Suprapubic skin (tissue), 4 donors: ENCODE measurements around the gene YES1. TPM values are rescaled to one million over a fixed set of nuclear protein-coding genes. Genes with fewer than 3 reads are reported as not detected.

Experiments used
- DNase-seq, 2 donors: peaks; one replicate each; pipeline ENCODE4 v3.0.0-alpha.2; 2019; ENCODE audit warnings: low spot score in 2 of 2
- H3K27ac ChIP-seq: fragments of 200-600 bp; sonication (generic); one replicate; pipeline ENCODE4 v1.5.1; 2019
- H3K27me3 ChIP-seq: fragments of 200-600 bp; sonication (generic); one replicate; pipeline ENCODE4 v1.5.1; 2019
- H3K36me3 ChIP-seq: fragments of 200-600 bp; sonication (generic); one replicate; pipeline ENCODE4 v1.5.1; 2019
- H3K4me1 ChIP-seq: fragments of 200-600 bp; sonication (generic); one replicate; pipeline ENCODE4 v1.5.1; 2019
- H3K4me3 ChIP-seq: fragments of 200-600 bp; sonication (generic); one replicate; pipeline ENCODE4 v1.5.1; 2019; ENCODE audit warnings: mild to moderate bottlenecking
- H3K9me3 ChIP-seq: fragments of 200-600 bp; sonication (generic); one replicate; pipeline ENCODE4 v1.5.1; 2019
- EP300 ChIP-seq: sonication (generic); formaldehyde crosslinking; IDR thresholded peaks from one replicate; pipeline ENCODE4 v1.6.1; 2017; ENCODE audit warnings: antibody characterized with exemption
- POLR2A ChIP-seq, 2 donors: fragments of 450-650 bp; IDR thresholded peaks; one replicate each; pipeline ENCODE4 v1.6.1; 2017; ENCODE audit warnings: antibody characterized with exemption in 2 of 2, mild to moderate bottlenecking in 2 of 2, moderate library complexity in 2 of 2
- POLR2AphosphoS5 ChIP-seq, 3 donors: sonication (generic); formaldehyde crosslinking; IDR thresholded peaks; one replicate each; pipeline ENCODE4 v1.6.1; 2017; ENCODE audit warnings: antibody characterized with exemption in 3 of 3
- WGBS: methylation state at CpG from one replicate; pipeline ENCODE4 v1.1.5; 2018; 5-methylcytosine and 5-hydroxymethylcytosine counted together
- total RNA-seq, 4 donors: library from RNA; depleted of rRNA; stranded (reverse); fragments of >200 nt; gene quantifications; one replicate each; pipeline ENCODE4 v1.1.0, GENCODE V29; 2016
- TF ChIP-seq, protein P1 (sequence below), 2 donors: fragments of 200-600 bp in 1 of 2; fragments of 450-650 bp in 1 of 2; sonication (generic) in 1 of 2; IDR thresholded peaks; one replicate each; pipeline ENCODE4 v1.5.1; 2016 to 2019; ENCODE audit warnings: antibody characterized with exemption in 2 of 2, mild to moderate bottlenecking in 1 of 2, moderate library complexity in 1 of 2

Gene YES1
- total RNA-seq, 4 donors from 2014 or later = 98.6 to 102 (median 100) TPM

DNA sequence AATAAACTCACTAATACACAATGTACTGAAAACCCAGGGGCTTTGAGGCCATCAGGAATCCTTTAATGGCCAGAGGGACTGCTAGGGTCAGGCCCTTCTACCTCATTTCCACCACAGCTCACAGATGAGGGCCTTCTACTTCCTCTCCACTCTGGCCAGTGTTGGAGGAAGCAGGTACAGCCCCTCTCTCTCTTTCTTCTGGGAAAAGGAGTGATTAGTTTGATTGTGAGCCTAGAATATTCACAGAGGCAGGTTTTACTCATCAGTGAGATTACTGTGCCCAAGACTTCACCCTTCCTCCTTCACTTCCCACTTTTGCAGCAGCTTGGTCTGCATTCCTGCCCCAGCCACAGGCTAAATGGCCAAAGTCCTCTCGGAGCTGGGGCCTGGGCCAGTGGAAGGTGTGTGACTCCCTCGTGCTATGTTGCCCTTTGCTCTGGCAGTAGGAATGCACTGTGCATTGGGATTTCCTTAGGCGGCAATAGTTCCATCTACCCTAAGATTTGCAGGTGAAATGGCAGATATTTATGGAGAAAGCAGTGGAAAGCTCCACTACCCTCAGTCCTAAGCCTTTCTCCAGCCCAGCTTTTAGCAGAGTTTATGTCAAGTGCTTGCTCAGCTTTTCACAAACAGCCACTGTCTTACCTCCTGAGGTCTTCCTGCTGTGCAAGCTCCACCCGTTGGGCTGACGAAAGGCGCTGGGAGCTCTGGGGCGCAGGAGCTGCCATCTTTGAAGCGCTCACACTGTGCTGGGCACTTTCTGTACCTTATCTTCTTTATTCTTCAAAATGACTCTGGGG is 36.2 kb upstream of the YES1 start:
- no peak overlapping the region for H3K27ac ChIP-seq
- no peak for DNase-seq

DNA sequence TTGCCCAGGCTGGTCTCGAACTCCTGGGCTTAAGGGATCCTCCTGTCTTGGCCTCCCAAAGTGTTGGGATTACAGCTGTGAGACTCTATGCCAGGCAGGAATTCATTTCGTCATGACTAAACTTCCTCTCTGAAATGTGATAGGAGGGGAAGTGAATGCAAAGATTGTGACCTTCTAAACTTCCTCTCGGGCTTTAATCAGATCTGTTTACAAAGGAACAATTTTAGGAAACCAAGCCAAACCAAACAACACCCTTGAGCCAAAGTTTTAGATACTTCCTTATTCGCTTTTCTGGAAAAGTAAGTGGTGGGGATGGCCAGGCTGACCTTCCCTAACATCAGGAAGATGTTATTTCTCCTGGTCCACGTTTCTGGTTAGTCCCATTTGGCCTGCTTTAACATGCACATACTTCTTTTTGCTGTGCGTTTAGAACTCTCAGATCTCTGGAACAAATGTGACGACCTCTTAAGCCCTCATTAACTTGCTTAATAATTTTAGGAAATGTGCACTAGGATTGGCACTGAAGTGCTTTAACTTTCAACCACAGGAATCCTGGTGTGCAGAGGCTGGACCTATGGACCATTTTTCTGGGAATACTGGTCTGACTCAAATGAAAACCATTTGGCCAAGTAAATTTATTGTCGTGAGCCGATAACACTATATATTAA is 33.2 kb upstream of the YES1 start:
- no peak overlapping the region for H3K27ac ChIP-seq
- TF ChIP-seq EP300 (no peak), POLR2AphosphoS5 (IDR thresholded peaks at IDR 0.05) (no peak), POLR2A (IDR thresholded peaks at IDR 0.05) (no peak)
- TF ChIP-seq, protein P1, sequence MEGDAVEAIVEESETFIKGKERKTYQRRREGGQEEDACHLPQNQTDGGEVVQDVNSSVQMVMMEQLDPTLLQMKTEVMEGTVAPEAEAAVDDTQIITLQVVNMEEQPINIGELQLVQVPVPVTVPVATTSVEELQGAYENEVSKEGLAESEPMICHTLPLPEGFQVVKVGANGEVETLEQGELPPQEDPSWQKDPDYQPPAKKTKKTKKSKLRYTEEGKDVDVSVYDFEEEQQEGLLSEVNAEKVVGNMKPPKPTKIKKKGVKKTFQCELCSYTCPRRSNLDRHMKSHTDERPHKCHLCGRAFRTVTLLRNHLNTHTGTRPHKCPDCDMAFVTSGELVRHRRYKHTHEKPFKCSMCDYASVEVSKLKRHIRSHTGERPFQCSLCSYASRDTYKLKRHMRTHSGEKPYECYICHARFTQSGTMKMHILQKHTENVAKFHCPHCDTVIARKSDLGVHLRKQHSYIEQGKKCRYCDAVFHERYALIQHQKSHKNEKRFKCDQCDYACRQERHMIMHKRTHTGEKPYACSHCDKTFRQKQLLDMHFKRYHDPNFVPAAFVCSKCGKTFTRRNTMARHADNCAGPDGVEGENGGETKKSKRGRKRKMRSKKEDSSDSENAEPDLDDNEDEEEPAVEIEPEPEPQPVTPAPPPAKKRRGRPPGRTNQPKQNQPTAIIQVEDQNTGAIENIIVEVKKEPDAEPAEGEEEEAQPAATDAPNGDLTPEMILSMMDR (IDR thresholded peaks at IDR 0.05) = no peak

More for the DNA sequence above, 36.2 kb upstream of the YES1 start:
- H3K9me3 ChIP-seq = no peaks in the 10 kb centered on the region
- no peak for TF ChIP-seq POLR2AphosphoS5 (IDR thresholded peaks at IDR 0.05)
- no peak for TF ChIP-seq POLR2A (IDR thresholded peaks at IDR 0.05)
- no peak for TF ChIP-seq EP300
- TF ChIP-seq, protein P1 (IDR thresholded peaks at IDR 0.05) = no peak
- no peaks in the 10 kb centered on the region for H3K36me3 ChIP-seq
- WGBS = 87% methylated on average over 6 of the region's 8 CpGs
- no peaks in the 10 kb centered on the region for H3K27me3 ChIP-seq
- H3K4me3 ChIP-seq = no peak overlapping the region
- H3K4me1 ChIP-seq = no peaks in the 10 kb centered on the region

DNA sequence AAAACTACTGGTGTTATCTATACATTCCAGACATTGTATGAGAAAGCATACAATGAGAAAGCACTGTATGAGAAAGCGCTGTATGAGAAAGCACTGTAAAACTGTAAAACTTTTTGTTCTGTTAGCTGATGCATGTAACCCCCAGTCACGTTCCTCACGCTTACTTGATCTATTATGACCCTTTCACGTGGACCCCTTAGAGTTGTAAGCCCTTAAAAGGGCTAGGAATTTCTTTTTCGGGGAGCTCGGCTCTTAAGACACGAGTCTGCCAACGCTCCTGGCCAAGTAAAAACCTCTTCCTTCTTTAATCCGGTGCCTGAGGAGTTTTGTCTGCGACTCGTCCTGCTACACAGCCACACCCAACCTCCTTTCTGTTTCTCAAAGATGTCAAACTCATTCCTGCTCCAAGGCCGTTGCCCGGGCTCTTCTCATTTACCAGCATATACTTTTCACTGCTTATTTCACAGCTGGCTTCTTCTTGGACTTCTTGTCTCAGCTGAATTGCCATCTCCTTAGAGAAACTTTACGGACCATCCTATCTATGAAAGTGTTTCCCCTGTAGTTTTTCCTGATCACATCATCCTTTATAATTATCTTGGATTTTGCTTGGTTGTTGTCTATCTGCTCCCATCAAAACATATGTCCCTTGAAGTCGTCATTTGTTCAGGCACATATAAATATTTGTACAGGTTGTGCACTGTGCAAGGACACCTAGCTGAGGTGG is 29.8 kb upstream of the YES1 start:
- Histone ChIP-seq H3K27me3 (no peaks in the 10 kb centered on the region), H3K4me1 (peaks cover 15% of the 10 kb centered on the region), H3K36me3 (no peaks in the 10 kb centered on the region), H3K4me3 (no peak overlapping the region), H3K27ac (no peak overlapping the region), H3K9me3 (no peaks in the 10 kb centered on the region)
- TF ChIP-seq EP300 (no peak), POLR2A (IDR thresholded peaks at IDR 0.05) (no peak), POLR2AphosphoS5 (IDR thresholded peaks at IDR 0.05) (no peak)
- WGBS = 52% methylated on average over 15 of the region's 15 CpGs
- DNase-seq = no peak

More for the DNA sequence above, 33.2 kb upstream of the YES1 start:
- no peak for DNase-seq
- no peaks in the 10 kb centered on the region for H3K36me3 ChIP-seq
- no peaks in the 10 kb centered on the region for H3K27me3 ChIP-seq
- H3K4me3 ChIP-seq = no peak overlapping the region
- no peaks in the 10 kb centered on the region for H3K9me3 ChIP-seq
- H3K4me1 ChIP-seq = no peaks in the 10 kb centered on the region
- WGBS = 28% methylated on average over 9 of the region's 9 CpGs

DNA sequence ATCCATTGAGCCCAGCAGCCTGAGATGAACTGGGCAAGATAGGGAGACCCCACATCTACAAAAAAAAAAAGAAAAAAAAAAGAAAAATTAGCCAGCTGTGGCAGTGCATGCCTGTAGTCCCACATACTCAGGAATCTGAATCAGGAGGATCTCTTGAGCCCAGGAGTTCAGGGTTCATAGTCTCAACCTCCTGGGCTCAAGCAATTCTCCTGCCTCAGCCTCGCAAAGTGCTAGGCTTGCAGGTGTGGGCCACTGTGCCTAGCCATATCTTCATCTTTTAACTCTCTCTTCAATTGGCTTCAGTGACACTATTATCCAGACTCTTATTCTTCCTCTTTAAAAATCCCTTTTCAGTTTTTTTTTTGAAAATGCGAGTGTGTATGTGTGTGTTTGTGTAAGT is 28.5 kb upstream of the YES1 start:
- H3K4me1 ChIP-seq = peaks cover 15% of the 10 kb centered on the region
- H3K36me3 ChIP-seq = no peaks in the 10 kb centered on the region
- H3K27me3 ChIP-seq = no peaks in the 10 kb centered on the region
- no peak overlapping the region for H3K27ac ChIP-seq
- H3K4me3 ChIP-seq = no peak overlapping the region
- 94% methylated on average over 2 of the region's 2 CpGs for WGBS
- H3K9me3 ChIP-seq = no peaks in the 10 kb centered on the region
- DNase-seq = no peak
- TF ChIP-seq POLR2AphosphoS5 (IDR thresholded peaks at IDR 0.05) (no peak), POLR2A (IDR thresholded peaks at IDR 0.05) (no peak), EP300 (no peak)

DNA sequence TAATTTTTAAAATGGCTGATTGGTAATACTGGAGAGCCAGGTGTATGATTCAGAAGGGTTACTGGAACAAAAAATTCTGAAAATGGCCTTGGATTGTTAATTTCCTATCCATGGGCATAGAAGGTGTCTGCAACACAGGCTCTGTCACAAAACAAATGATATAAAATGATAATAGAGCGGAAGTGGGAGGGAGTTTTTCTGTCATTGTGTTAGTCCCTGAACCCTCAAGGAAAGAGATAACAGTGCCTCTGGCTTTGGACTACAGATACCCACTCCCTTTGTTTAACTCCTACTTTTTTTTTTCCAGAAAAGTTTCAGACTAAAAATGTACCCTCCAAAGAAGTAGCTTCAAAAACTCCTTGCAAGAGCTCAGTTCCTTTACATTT is 28.0 kb upstream of the YES1 start:
- TF ChIP-seq EP300 (no peak), POLR2AphosphoS5 (IDR thresholded peaks at IDR 0.05) (no peak), POLR2A (IDR thresholded peaks at IDR 0.05) (no peak)
- TF ChIP-seq, protein P1 (IDR thresholded peaks at IDR 0.05) = no peak
- Histone ChIP-seq H3K4me1 (peaks cover 15% of the 10 kb centered on the region), H3K4me3 (no peak overlapping the region), H3K27me3 (no peaks in the 10 kb centered on the region), H3K27ac (no peak overlapping the region), H3K9me3 (no peaks in the 10 kb centered on the region), H3K36me3 (no peaks in the 10 kb centered on the region)
- no peak for DNase-seq
- WGBS = 91% methylated on average over 1 of the region's 1 CpG
